KBM-7 (cell line): ENCODE data around the gene SPON1.
"Not testable (repeated sequence)": the region's sequence is repeated elsewhere in the genome, so short reads cannot be mapped to it uniquely, and the experiment has no call there.

Experiments
- DNase-seq: peaks from one replicate; pipeline ENCODE4 v3.0.0-alpha.2; 2015
- in situ Hi-C: fragments of 300-500 bp; cut with MboI; formaldehyde crosslinking; loops from 2 replicates; pipeline ENCODE4 v1.14.3; 2020; ENCODE audit warnings: low sequenced_read_pairs, low pct_unique_long_range_greater_than_20kb, mixed read lengths

The SPON1 gene

GRCh38 chr11:13970986-13971385, 8.5 kb downstream of the SPON1 start:
- in situ Hi-C loops, result loop anchor here (25.0 kb wide), 1 partner anchor 266 kb away; no protein-coding TSS in a partner anchor
- DNase-seq, result no peak

GRCh38 chr11:13972043-13972910, 9.8 kb downstream of the SPON1 start:
- no peak for DNase-seq
- in situ Hi-C loops, result loop anchor here (25.0 kb wide), 1 partner anchor 265 kb away; no protein-coding TSS in a partner anchor

- DNase-seq, result no peak
- in situ Hi-C loops, result loop anchor here (25.0 kb wide), 1 partner anchor 264 kb away; no protein-coding TSS in a partner anchor
These were observed 10.4 kb downstream of the SPON1 start for GRCh38 chr11:13972944-13973343.

GRCh38 chr11:13974631-13975030, 12.1 kb downstream of the SPON1 start:
- in situ Hi-C loops, result loop anchor here (25.0 kb wide), 1 partner anchor 263 kb away; no protein-coding TSS in a partner anchor
- DNase-seq, result no peak

GRCh38 chr11:13983081-13983751, 20.7 kb downstream of the SPON1 start:
- DNase-seq, result no peak
- in situ Hi-C loops, result no loop called here

GRCh38 chr11:13984616-13985450, 22.3 kb downstream of the SPON1 start:
- no peak for DNase-seq
- in situ Hi-C loops, result no loop called here

- in situ Hi-C loops, DNase-seq: not testable (repeated sequence)
These were observed 24.2 kb downstream of the SPON1 start for GRCh38 chr11:13986695-13987094.

- DNase-seq, in situ Hi-C loops: not testable (repeated sequence)
These were observed 29.8 kb downstream of the SPON1 start for GRCh38 chr11:13992158-13992856.

GRCh38 chr11:13993096-13993765, 30.7 kb downstream of the SPON1 start:
- no peak for DNase-seq
- in situ Hi-C loops, result no loop called here

GRCh38 chr11:13997881-13998280, 35.4 kb downstream of the SPON1 start:
- in situ Hi-C loops, result no loop called here
- DNase-seq, result no peak

- no peak for DNase-seq
- in situ Hi-C loops, result no loop called here
These were observed 37.2 kb downstream of the SPON1 start for GRCh38 chr11:13999704-14000103.

- in situ Hi-C loops, result no loop called here
These were observed 39.1 kb downstream of the SPON1 start for GRCh38 chr11:14001597-14001996.

GRCh38 chr11:14007566-14007965, 45.0 kb downstream of the SPON1 start:
- in situ Hi-C loops, result no loop called here
- no peak for DNase-seq

More at GRCh38 chr11:14001597-14001996, 39.1 kb downstream of the SPON1 start:
- no peak for DNase-seq

GRCh38 chr11:14010665-14011064, 48.1 kb downstream of the SPON1 start:
- no peak for DNase-seq
- in situ Hi-C loops, result no loop called here

GRCh38 chr11:14012846-14013245, 50.3 kb downstream of the SPON1 start:
- DNase-seq, result no peak
- in situ Hi-C loops, result no loop called here

- in situ Hi-C loops, result no loop called here
These were observed 53.2 kb downstream of the SPON1 start for GRCh38 chr11:14015711-14016110.

GRCh38 chr11:14018441-14018840, 55.9 kb downstream of the SPON1 start:
- DNase-seq, result no peak
- in situ Hi-C loops, result no loop called here

More at GRCh38 chr11:14015711-14016110, 53.2 kb downstream of the SPON1 start:
- DNase-seq, result no peak

GRCh38 chr11:14021738-14022137, 59.2 kb downstream of the SPON1 start:
- in situ Hi-C loops, result no loop called here
- no peak for DNase-seq
